ENCODE results near the gene MRPL40.
"Not testable (repeated sequence)": the region's sequence is repeated elsewhere in the genome, so short reads cannot be mapped to it uniquely, and the experiment has no call there.

Gene MRPL40

DNA sequence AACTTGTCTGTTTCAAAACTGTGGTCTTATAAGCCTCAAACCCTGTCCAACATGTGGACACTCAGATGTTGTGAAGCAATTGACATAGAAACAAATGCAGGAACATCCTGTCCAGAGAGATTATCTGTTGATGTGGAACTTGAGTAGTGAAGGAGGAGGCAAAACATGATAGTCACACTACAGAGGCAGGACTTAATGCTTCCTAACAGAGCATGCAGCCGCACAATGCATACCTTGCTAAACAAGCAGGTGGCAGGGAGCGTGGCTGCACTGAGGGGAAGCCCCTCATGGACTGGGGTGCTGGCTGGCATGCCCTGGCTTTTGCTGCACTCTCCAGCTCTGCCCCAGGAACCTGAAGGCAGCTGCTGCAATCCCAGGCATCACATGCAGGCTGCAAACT, 9.8 kb downstream of the MRPL40 start:
- DNase-seq = no peak

- DNase-seq = no peak
Observed at GRCh38 chr22:19443544-19444211, 11.3 kb downstream of the MRPL40 start.

- not testable (repeated sequence) for DNase-seq
Observed at GRCh38 chr22:19445279-19445982, 13.1 kb downstream of the MRPL40 start.

- no peak for DNase-seq
Observed at GRCh38 chr22:19446603-19447329, 14.4 kb downstream of the MRPL40 start.

GRCh38 chr22:19447330-19448075, 15.2 kb downstream of the MRPL40 start, which contains the start of gene C22orf39:
Gene C22orf39, minus strand, starts transcription at chr22:19447711. Its CDS starts 23 bp downstream, at chr22:19447688.
- DNase-seq = peak; percentile 92

- DNase-seq = peak; percentile 44
Observed at GRCh38 chr22:19448076-19448607, 15.8 kb downstream of the MRPL40 start.

- DNase-seq = no peak
Observed at GRCh38 chr22:19448739-19449421, 16.5 kb downstream of the MRPL40 start.

DNA sequence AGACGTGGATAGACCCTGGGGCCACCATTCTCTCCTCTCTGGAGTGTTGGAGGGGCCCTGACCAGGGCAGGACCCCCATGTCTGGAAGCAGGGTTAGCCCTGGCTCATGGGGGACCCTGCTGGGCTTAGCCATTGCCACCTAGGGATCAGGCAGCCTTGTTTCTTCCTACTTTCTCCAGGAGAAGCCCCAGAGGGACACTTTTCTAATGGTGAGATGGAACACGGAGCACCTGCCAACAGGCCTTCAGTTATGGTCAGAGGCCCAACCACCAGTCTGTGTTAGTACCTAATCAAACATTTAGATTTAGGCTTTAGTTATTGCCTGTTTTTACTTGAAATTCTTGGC, 17.1 kb downstream of the MRPL40 start:
- no peak for DNase-seq

GRCh38 chr22:19450363-19451175, 18.2 kb downstream of the MRPL40 start:
- no peak for DNase-seq

DNA sequence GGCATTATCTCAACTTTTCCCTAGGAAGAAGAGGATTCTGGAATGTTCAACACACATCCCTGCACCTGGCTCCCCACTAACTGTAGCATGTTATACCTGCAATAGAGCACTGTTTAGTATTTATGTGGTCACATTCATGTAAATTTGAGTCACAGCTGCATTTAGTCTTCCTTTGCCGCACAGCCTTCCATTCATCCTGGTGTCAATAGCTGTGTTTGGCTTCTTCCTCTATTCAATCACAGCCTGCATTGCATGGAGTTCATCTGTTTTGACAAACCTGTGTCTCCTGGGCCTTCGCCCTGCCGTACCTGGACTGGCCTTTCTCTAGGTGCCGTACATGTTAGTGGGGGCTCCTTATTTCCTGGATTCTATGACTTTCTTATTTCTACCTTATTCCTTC, 19.2 kb downstream of the MRPL40 start:
- DNase-seq = no peak

DNA sequence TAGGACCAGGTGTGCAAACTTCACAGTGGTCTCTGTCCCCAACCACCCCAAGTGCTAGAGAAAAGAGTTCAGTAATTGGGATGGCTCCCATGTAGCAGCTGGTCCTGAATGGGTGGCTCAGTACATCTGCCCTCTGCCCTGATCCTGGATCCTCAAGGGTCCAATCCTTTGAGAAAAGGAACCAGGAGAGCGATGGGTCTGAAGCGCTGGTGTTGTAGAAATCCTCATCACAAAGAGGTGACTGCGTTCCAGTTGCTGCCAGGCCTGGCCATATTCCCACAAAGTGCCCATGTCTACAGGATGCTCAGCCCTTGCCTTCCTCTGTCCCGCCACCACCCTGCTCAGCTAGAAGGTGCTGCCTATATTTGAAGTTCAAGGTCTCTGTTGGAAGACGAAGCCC, 21.4 kb downstream of the MRPL40 start:
- DNase-seq = no peak

GRCh38 chr22:19454156-19454555, 21.8 kb downstream of the MRPL40 start:
- no peak for DNase-seq

GRCh38 chr22:19455033-19455432, 22.7 kb downstream of the MRPL40 start:
- no peak for DNase-seq

DNA sequence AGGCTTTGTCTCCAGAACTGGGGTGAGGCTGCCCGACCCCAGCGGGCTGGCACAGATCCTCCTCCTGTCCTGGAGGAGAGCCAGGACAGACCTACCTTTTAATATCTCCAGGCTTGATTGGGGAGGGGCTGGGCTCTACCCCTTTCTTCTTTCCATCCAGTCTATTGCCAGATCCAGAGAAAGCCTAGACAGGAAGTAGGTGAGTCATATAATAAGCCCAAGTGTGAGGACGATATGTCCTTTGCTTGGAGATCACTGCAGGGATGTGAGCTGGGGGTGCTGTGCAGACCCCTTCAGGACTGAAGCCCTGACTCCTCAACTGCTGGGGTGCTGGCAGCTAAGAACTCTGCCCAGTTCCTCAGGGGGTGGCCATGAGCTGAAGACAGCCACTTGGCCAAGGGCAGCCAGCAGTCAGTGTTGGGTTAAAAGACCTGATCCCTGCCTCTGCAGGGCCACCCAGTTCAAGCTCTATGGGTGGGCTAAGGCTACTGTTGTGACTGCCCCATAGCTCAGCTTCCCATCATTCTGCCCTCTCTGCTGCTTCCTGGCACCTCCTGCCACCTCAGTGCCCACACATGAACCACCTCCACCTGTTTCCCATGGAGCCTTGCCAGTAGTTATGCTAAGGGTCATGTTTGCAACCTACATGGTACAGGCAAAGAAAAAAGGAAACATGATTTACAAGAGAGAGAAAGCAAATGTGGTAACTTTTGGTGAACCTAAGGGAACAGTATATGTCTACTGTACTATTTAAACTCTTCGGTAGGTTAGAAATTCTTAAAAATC, 23.4 kb downstream of the MRPL40 start:
- no peak for DNase-seq

GRCh38 chr22:19456541-19456940, 24.2 kb downstream of the MRPL40 start:
- no peak for DNase-seq

- DNase-seq = no peak
Observed at GRCh38 chr22:19457828-19458428, 25.6 kb downstream of the MRPL40 start.

DNA sequence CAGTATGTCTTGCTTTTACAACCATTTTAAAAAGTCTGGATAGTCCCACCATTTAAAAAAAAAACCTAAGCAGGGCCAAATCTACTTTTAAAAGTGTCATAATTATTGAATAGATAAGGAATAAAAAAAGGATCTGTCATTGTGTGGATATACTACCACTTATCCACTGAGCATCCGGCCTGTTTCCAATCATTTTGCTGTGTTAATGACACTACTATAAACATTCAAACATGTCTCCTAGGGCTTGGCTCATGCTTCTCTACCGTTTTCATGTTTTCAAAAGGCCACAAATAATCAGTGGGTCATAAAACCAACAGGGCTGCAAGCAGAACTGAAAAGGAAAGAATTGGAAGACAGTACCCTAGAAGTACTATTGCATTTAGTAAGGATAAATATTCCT, 27.7 kb downstream of the MRPL40 start:
- no peak for DNase-seq

GRCh38 chr22:19461506-19461905, 29.2 kb downstream of the MRPL40 start:
- no peak for DNase-seq

DNA sequence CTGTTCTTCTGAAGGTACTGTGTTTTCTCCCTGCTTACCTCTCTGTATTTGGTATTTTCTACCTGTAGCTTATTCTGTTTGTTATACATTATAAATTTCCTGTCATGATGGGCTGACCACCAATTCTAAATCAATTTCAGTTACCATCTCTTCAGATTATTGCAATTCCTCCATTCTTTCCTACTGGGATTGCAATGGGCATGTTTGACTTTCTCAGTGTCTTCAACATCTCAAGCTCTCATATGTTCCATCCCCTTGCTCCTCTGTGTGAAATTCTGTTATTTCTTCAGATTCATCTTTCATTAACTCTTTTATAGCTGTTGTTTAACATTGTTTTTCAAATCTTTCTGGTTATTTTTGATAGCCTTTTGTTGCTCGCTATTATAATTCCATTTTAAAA, 30.7 kb downstream of the MRPL40 start:
- no peak for DNase-seq

Data from CD4-positive, alpha-beta T cell treated with Interleukin-15 for 1 hour (primary cell).